ENCODE results near the gene ADAMTS7. TPM values are rescaled to one million over a fixed set of nuclear protein-coding genes. Genes with fewer than 3 reads are reported as not detected.
"Not testable (repeated sequence)": the region's sequence is repeated elsewhere in the genome, so short reads cannot be mapped to it uniquely, and the experiment has no call there.

Gene ADAMTS7
- total RNA-seq, 1 donor from 2014 or later = 25.5 TPM

DNA sequence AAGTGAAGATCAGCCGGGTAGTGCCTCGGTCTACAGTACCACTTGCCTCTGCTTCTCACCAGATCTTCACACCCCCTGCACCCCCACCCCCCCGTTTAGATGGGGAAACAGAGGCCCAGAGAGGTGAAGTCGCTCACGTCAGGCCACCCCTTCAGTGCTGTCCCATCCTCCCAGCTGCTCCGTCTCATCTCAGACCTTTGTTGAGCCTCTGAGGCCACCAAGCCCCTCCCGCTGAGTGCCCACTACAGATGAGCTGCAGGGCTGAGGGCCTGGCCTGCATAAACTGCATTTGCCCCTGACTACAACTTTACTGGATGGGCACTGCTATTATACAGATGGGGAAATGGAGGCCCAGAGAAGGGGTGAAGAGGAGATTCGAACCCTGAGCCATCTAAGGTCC is 35.8 kb downstream of the ADAMTS7 start:
- no peak overlapping the region for H3K27ac Mint-ChIP-seq (ENCODE audit: unreplicated experiment)
- H3K4me3 Mint-ChIP-seq (ENCODE audit: unreplicated experiment) = no peak overlapping the region
- Histone ChIP-seq H3K4me1 (ENCODE audit: insufficient read depth, low read length) (no peaks in the 10 kb centered on the region), H3K36me3 (ENCODE audit: insufficient read depth, low read length) (no peaks in the 10 kb centered on the region), H3K27me3 (ENCODE audit: insufficient read depth, low read length) (no peaks in the 10 kb centered on the region), H3K9ac (ENCODE audit: low read length) (no peak overlapping the region), H3K4me3 (ENCODE audit: insufficient read depth, low read depth, low read length) (no peak overlapping the region), H3K9me3 (ENCODE audit: insufficient read depth, low read depth, low read length) (no peaks in the 10 kb centered on the region), H4K20me1 (ENCODE audit: insufficient read depth, low read length) (no peaks in the 10 kb centered on the region), H3K79me2 (ENCODE audit: insufficient read depth, low read length) (no peaks in the 10 kb centered on the region), H3K4me2 (ENCODE audit: low read length) (no peak overlapping the region), H2AFZ (ENCODE audit: low read depth, low read length) (no peak overlapping the region), H3K27ac (ENCODE audit: low read depth, low read length) (no peak overlapping the region)
- no peaks in the 10 kb centered on the region for H3K9me3 Mint-ChIP-seq (ENCODE audit: unreplicated experiment)
- no peak for FAIRE-seq
- H3K36me3 Mint-ChIP-seq (ENCODE audit: low read depth, unreplicated experiment) = peaks cover 6% of the 10 kb centered on the region
- no peak for DNase-seq (ENCODE audit: low read depth)
- TF ChIP-seq, protein P1, sequence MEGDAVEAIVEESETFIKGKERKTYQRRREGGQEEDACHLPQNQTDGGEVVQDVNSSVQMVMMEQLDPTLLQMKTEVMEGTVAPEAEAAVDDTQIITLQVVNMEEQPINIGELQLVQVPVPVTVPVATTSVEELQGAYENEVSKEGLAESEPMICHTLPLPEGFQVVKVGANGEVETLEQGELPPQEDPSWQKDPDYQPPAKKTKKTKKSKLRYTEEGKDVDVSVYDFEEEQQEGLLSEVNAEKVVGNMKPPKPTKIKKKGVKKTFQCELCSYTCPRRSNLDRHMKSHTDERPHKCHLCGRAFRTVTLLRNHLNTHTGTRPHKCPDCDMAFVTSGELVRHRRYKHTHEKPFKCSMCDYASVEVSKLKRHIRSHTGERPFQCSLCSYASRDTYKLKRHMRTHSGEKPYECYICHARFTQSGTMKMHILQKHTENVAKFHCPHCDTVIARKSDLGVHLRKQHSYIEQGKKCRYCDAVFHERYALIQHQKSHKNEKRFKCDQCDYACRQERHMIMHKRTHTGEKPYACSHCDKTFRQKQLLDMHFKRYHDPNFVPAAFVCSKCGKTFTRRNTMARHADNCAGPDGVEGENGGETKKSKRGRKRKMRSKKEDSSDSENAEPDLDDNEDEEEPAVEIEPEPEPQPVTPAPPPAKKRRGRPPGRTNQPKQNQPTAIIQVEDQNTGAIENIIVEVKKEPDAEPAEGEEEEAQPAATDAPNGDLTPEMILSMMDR (IDR thresholded peaks at IDR 0.05; ENCODE audit: insufficient read depth, low read depth, low read length) = no peak
- no peak for TF ChIP-seq EZH2 (IDR thresholded peaks at IDR 0.05; ENCODE audit: insufficient read depth, low read length)
- H3K27me3 Mint-ChIP-seq (ENCODE audit: low read depth, unreplicated experiment) = peaks cover 4% of the 10 kb centered on the region
- H3K4me1 Mint-ChIP-seq (ENCODE audit: low read depth, unreplicated experiment) = no peaks in the 10 kb centered on the region

DNA sequence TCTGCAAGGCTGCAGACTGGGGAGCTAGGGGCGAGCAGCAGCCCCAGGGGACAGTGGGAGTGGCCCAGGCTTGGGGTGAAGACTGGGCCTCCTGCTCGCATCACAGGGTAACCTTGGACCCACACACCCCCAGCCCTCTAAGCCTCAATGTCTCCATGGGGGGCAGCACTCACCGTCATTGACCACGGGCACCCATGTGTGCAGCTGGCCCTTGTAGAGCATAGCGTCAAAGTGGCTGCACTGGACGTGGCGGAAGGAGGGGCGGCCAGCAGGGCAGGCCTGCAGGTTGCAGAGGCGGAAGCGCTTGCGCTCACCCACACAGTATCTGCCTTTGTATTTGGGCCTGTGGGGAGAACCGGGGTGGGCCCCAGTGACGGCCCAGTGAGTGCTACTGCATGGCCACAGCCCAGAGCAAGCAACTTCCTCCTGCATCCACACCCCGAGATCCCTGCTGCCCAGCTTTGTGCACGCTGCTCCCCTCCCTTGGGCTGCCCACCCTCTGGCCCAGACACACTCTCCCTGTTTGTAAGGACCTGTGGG is 36.7 kb downstream of the ADAMTS7 start:
- not testable (repeated sequence) for H3K27me3 Mint-ChIP-seq (ENCODE audit: low read depth, unreplicated experiment); H3K9me3 Mint-ChIP-seq (ENCODE audit: unreplicated experiment); H3K79me2 ChIP-seq (ENCODE audit: insufficient read depth, low read length); H3K9ac ChIP-seq (ENCODE audit: low read length); H3K9me3 ChIP-seq (ENCODE audit: insufficient read depth, low read depth, low read length); DNase-seq (ENCODE audit: low read depth); H3K4me3 Mint-ChIP-seq (ENCODE audit: unreplicated experiment); H3K27ac ChIP-seq (ENCODE audit: low read depth, low read length); H3K4me1 ChIP-seq (ENCODE audit: insufficient read depth, low read length); H3K4me1 Mint-ChIP-seq (ENCODE audit: low read depth, unreplicated experiment); H3K36me3 Mint-ChIP-seq (ENCODE audit: low read depth, unreplicated experiment); H2AFZ ChIP-seq (ENCODE audit: low read depth, low read length); H3K4me3 ChIP-seq (ENCODE audit: insufficient read depth, low read depth, low read length); FAIRE-seq; H3K36me3 ChIP-seq (ENCODE audit: insufficient read depth, low read length); H4K20me1 ChIP-seq (ENCODE audit: insufficient read depth, low read length); H3K4me2 ChIP-seq (ENCODE audit: low read length); H3K27me3 ChIP-seq (ENCODE audit: insufficient read depth, low read length); H3K27ac Mint-ChIP-seq (ENCODE audit: unreplicated experiment)

DNA sequence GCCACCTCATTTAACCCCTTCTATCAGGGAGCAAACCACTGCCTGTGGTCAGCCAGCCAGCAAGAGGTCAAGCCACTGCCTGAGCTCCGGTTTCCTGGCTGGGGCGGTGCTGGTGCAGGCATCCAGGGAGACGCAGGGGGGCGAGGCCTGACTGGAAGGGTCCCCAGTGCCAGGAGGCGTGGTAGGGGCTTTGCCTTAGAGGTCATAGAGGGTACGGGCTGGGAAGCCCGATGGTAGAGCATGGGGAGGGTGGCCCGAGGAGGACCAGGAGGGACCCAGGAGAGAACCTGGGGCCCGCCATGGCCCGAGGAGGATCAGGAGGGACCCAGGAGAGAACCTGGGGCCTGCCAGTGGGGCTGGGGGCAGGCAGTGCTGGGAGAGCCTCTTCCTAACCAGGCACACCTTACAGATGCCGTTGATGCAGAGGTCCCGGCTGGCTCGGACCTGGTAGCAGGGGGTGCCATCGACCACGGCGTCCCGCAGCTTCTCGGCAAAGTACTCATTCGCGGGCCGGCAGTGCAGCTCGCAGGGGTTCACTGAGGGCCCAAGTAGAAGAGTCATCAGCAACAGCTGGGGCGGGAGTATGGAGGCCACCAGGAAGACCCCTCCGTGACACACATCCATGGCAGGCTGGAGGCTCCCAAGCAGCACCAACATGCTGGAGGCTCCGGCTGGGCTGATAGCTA is 37.4 kb downstream of the ADAMTS7 start:
- H3K27ac ChIP-seq (ENCODE audit: low read depth, low read length); H3K9ac ChIP-seq (ENCODE audit: low read length); FAIRE-seq; H3K79me2 ChIP-seq (ENCODE audit: insufficient read depth, low read length); H3K36me3 Mint-ChIP-seq (ENCODE audit: low read depth, unreplicated experiment); H3K4me3 ChIP-seq (ENCODE audit: insufficient read depth, low read depth, low read length); H3K9me3 Mint-ChIP-seq (ENCODE audit: unreplicated experiment); H3K27me3 Mint-ChIP-seq (ENCODE audit: low read depth, unreplicated experiment); H2AFZ ChIP-seq (ENCODE audit: low read depth, low read length); H3K27me3 ChIP-seq (ENCODE audit: insufficient read depth, low read length); H3K4me2 ChIP-seq (ENCODE audit: low read length); H3K27ac Mint-ChIP-seq (ENCODE audit: unreplicated experiment); H3K4me1 Mint-ChIP-seq (ENCODE audit: low read depth, unreplicated experiment); H3K4me3 Mint-ChIP-seq (ENCODE audit: unreplicated experiment); H3K9me3 ChIP-seq (ENCODE audit: insufficient read depth, low read depth, low read length); H4K20me1 ChIP-seq (ENCODE audit: insufficient read depth, low read length); H3K4me1 ChIP-seq (ENCODE audit: insufficient read depth, low read length); DNase-seq (ENCODE audit: low read depth); H3K36me3 ChIP-seq (ENCODE audit: insufficient read depth, low read length): not testable (repeated sequence)
